HEK293T (cell line): Measurements from ENCODE around the gene ZSCAN10.
"Not testable (repeated sequence)": the region's sequence is repeated elsewhere in the genome, so short reads cannot be mapped to it uniquely, and the experiment has no call there.

ENCODE experiments used
- CTCF ChIA-PET: fragments of 350-600 bp; formaldehyde crosslinking; extraction: SDS; loops from one replicate; lab custom pipeline; 2021; ENCODE audit warnings: antibody characterized with exemption, inconsistent platforms; lab: Yijun Ruan, JAX
- POLR2A ChIA-PET: fragments of 350-600 bp; formaldehyde crosslinking; extraction: SDS; loops from one replicate; lab custom pipeline; 2020; ENCODE audit warnings: antibody characterized with exemption, inconsistent platforms; lab: Yijun Ruan, JAX
- DNase-seq: peaks from one replicate; pipeline ENCODE4 v3.0.0; 2012; ENCODE audit warnings: mixed read lengths; ENCODE audit errors: extremely low spot score
- ARNT ChIP-seq: fragments of 450-650 bp; IDR thresholded peaks from 2 replicates; pipeline ENCODE4 v1.6.1; 2017; ENCODE audit warnings: mild to moderate bottlenecking
- BHLHE40 ChIP-seq: fragments of 450-650 bp; IDR thresholded peaks from 2 replicates; pipeline ENCODE4 v1.6.1; 2016; ENCODE audit warnings: mild to moderate bottlenecking, moderate library complexity, borderline replicate concordance
- CTBP1 ChIP-seq: fragments of 450-650 bp; IDR thresholded peaks from 2 replicates; pipeline ENCODE4 v1.6.1; 2016; ENCODE audit warnings: borderline replicate concordance
- ELF4 ChIP-seq: fragments of 450-650 bp; IDR thresholded peaks from 2 replicates; pipeline ENCODE4 v1.6.1; 2017; ENCODE audit warnings: antibody characterized with exemption
- FOXA1 ChIP-seq: fragments of 450-650 bp; IDR thresholded peaks from 2 replicates; pipeline ENCODE4 v1.6.1; 2016; ENCODE audit warnings: mild to moderate bottlenecking
- FOXK2 ChIP-seq: fragments of 450-650 bp; IDR thresholded peaks from 2 replicates; pipeline ENCODE4 v1.6.1; 2016; ENCODE audit warnings: mild to moderate bottlenecking
- FOXM1 ChIP-seq: fragments of 450-650 bp; IDR thresholded peaks from 2 replicates; pipeline ENCODE4 v1.6.1; 2017; ENCODE audit warnings: mild to moderate bottlenecking, borderline replicate concordance
- HDGF ChIP-seq: fragments of 450-650 bp; IDR thresholded peaks from 2 replicates; pipeline ENCODE4 v1.6.1; 2017; ENCODE audit warnings: antibody characterized with exemption, borderline replicate concordance
- L3MBTL2 ChIP-seq: fragments of 450-650 bp; conservative IDR thresholded peaks from 2 replicates; pipeline ENCODE4 v1.6.1; 2016; ENCODE audit warnings: mild to moderate bottlenecking
- LEF1 ChIP-seq: fragments of 450-650 bp; IDR thresholded peaks from 2 replicates; pipeline ENCODE4 v1.6.1; 2017; ENCODE audit warnings: mild to moderate bottlenecking, borderline replicate concordance
- NFRKB ChIP-seq: fragments of 450-650 bp; IDR thresholded peaks from 2 replicates; pipeline ENCODE4 v1.6.1; 2016; ENCODE audit warnings: mild to moderate bottlenecking, moderate library complexity
- PKNOX1 ChIP-seq: fragments of 450-650 bp; IDR thresholded peaks from 2 replicates; pipeline ENCODE4 v1.6.1; 2016
- SP1 ChIP-seq: fragments of 450-650 bp; IDR thresholded peaks from 2 replicates; pipeline ENCODE4 v1.6.1; 2017
- SUZ12 ChIP-seq: fragments of 450-650 bp; IDR thresholded peaks from 2 replicates; pipeline ENCODE4 v1.6.1; 2016; ENCODE audit warnings: mild to moderate bottlenecking
- TARDBP ChIP-seq: fragments of 450-650 bp; IDR thresholded peaks from 2 replicates; pipeline ENCODE4 v1.6.1; 2016
- ZNF384 ChIP-seq: fragments of 450-650 bp; IDR thresholded peaks from 2 replicates; pipeline ENCODE4 v1.6.1; 2016

The ZSCAN10 gene

GRCh38 chr16:3086596-3087242 is 12.4 kb downstream of the ZSCAN10 start:
- POLR2A ChIA-PET = interaction anchor here (0.6 to 1.2 kb wide), 3 partner anchors 28 to 67 kb away, joined by 3 to 6 read pairs (median 3); partner anchors contain the start of gene TNFRSF12A
- CTCF ChIA-PET = interaction anchor here (0.5 to 1.5 kb wide), 4 partner anchors 46 to 233 kb away, joined by 3 to 4 read pairs (median 3); no protein-coding TSS in a partner anchor
- TF ChIP-seq HDGF (no peak), FOXK2 (no peak), SUZ12 (no peak), NFRKB (no peak), TARDBP (no peak), L3MBTL2 (no peak)
- DNase-seq = no peak

GRCh38 chr16:3085868-3086595 is 13.1 kb downstream of the ZSCAN10 start:
- ChIA-PET POLR2A (no interaction called here), CTCF (interaction anchor here (0.7 kb wide), 1 partner anchor 1145 kb away, joined by 3 read pairs; no protein-coding TSS in a partner anchor)
- DNase-seq = no peak
- no peak for TF ChIP-seq TARDBP
- no peak for TF ChIP-seq NFRKB
- TF ChIP-seq BHLHE40 = no peak

- TF ChIP-seq ARNT (no peak), ELF4 (no peak), HDGF (no peak), NFRKB (no peak), CTBP1 (no peak), SUZ12 (no peak), BHLHE40 (no peak)
- POLR2A ChIA-PET = no interaction called here
- CTCF ChIA-PET = interaction anchor here (0.7 kb wide), 1 partner anchor 1144 kb away, joined by 3 read pairs; no protein-coding TSS in a partner anchor
- no peak for DNase-seq
Measured at GRCh38 chr16:3084969-3085670, 14.0 kb downstream of the ZSCAN10 start.

- ChIA-PET CTCF (no interaction called here), POLR2A (interaction anchor here (1.5 kb wide), 1 partner anchor 64 kb away, joined by 3 read pairs; no protein-coding TSS in a partner anchor)
- DNase-seq = no peak
- TF ChIP-seq SP1 (no peak), TARDBP (no peak), ZNF384 (no peak), PKNOX1 (no peak), HDGF (no peak), L3MBTL2 (no peak), ELF4 (no peak), SUZ12 (no peak), LEF1 (no peak), NFRKB (no peak), FOXK2 (no peak), FOXM1 (no peak), CTBP1 (no peak), FOXA1 (no peak), BHLHE40 (no peak), ARNT (no peak)
Measured at GRCh38 chr16:3084491-3084890, 14.6 kb downstream of the ZSCAN10 start.

GRCh38 chr16:3083408-3083807 is 15.7 kb downstream of the ZSCAN10 start:
- DNase-seq, CTCF ChIA-PET: not testable (repeated sequence)
- POLR2A ChIA-PET = interaction anchor here (1.5 kb wide), 1 partner anchor 63 kb away, joined by 3 read pairs; no protein-coding TSS in a partner anchor

GRCh38 chr16:3081957-3082356 is 17.1 kb downstream of the ZSCAN10 start:
- CTCF ChIA-PET = interaction anchor here (0.7 kb wide), 1 partner anchor 154 kb away, joined by 5 read pairs; no protein-coding TSS in a partner anchor
- POLR2A ChIA-PET, DNase-seq: not testable (repeated sequence)

GRCh38 chr16:3080024-3080423 is 19.1 kb downstream of the ZSCAN10 start:
- ChIA-PET POLR2A (interaction anchor here (1.1 kb wide), 1 partner anchor 21 kb away, joined by 3 read pairs; no protein-coding TSS in a partner anchor), CTCF (no interaction called here)
- no peak for DNase-seq
- no peak for TF ChIP-seq ZNF384
- no peak for TF ChIP-seq ARNT
- no peak for TF ChIP-seq CTBP1
- TF ChIP-seq ELF4 = no peak
- TF ChIP-seq HDGF = no peak
- no peak for TF ChIP-seq FOXA1

- POLR2A ChIA-PET = no interaction called here
Measured at GRCh38 chr16:3076577-3076976, 22.5 kb downstream of the ZSCAN10 start.

GRCh38 chr16:3075946-3076345 is 23.1 kb downstream of the ZSCAN10 start:
- CTCF ChIA-PET = interaction anchor here (0.6 to 1.0 kb wide), 2 partner anchors 16 to 54 kb away, joined by 3 read pairs; no protein-coding TSS in a partner anchor
- POLR2A ChIA-PET, DNase-seq: not testable (repeated sequence)

More at GRCh38 chr16:3076577-3076976, 22.5 kb downstream of the ZSCAN10 start:
- TF ChIP-seq TARDBP (no peak), FOXM1 (no peak), ZNF384 (no peak)
- CTCF ChIA-PET = interaction anchor here (0.6 to 1.0 kb wide), 2 partner anchors 17 to 53 kb away, joined by 3 read pairs; no protein-coding TSS in a partner anchor
- DNase-seq = no peak
